Superior temporal gyrus (tissue), 1 donor: ENCODE data around the gene AP1G2.

Source experiments
- DNase-seq: peaks from one replicate; pipeline ENCODE4 v3.0.0-alpha.2; 2016; ENCODE audit errors: extremely low spot score

Gene AP1G2

GRCh38 chr14:23514644-23514957, 53.0 kb downstream of the AP1G2 start:
- peak; percentile 75 for DNase-seq

GRCh38 chr14:23513818-23514643, 53.6 kb downstream of the AP1G2 start:
- peak; percentile 84 for DNase-seq

GRCh38 chr14:23513005-23513817, 54.4 kb downstream of the AP1G2 start:
- peak; percentile 93 for DNase-seq

- DNase-seq: peak; percentile 42
Measured at GRCh38 chr14:23512156-23512555, 55.4 kb downstream of the AP1G2 start.
